Erythroblast (primary cell): ENCODE results near the gene VRK3.

ENCODE experiments used
- GATA1 ChIP-seq: IDR thresholded peaks from 2 replicates; pipeline ENCODE4 v1.6.1; 2011; ENCODE audit warnings: low read depth, mild to moderate bottlenecking, control low read depth, low read length, moderate library complexity
- POLR2A ChIP-seq: IDR thresholded peaks from 2 replicates; pipeline ENCODE4 v1.6.1; 2011; ENCODE audit warnings: mild to moderate bottlenecking, low read length

- no peak for TF ChIP-seq POLR2A
- no peak for TF ChIP-seq GATA1
Measured at GRCh38 chr19:50046649-50047503, 21.7 kb upstream of the VRK3 start.
